ENCODE measurements around the gene FAM13A. TPM values are rescaled to one million over a fixed set of nuclear protein-coding genes. Genes with fewer than 3 reads are reported as not detected.

FAM13A gene
- total and polyA plus RNA-seq, 2 donors (not counting 3 experiments of a cell fraction or from before 2014, with no cell fraction given) = 3.3 to 10.5 TPM

GRCh38 chr4:89021684-89022083 lies 35.3 kb downstream of the FAM13A start:
- H3K9me3 ChIP-seq (replicated peaks; ENCODE audit: control insufficient read depth, insufficient read depth, low read length) = no peaks in the 10 kb centered on the region
- dilution Hi-C loops (cut with MboI; ENCODE audit: extremely low pct_ligation_motif_present, low sequenced_read_pairs) = loop anchor here (25.0 kb wide), 1 partner anchor 209 kb away; no protein-coding TSS in a partner anchor
- no peaks in the 10 kb centered on the region for H3K79me2 ChIP-seq (ENCODE audit: control insufficient read depth, insufficient read depth, low read length)
- H3K4me3 ChIP-seq (replicated peaks in 1 of 3; ENCODE audit: insufficient read depth in 1 of 3, low read depth in 1 of 3, low read length in 3 of 3) = no peak overlapping the region
- no peaks in the 10 kb centered on the region for H3K27me3 ChIP-seq (ENCODE audit: control insufficient read depth in 2 of 2, insufficient read depth in 2 of 2, low read length in 2 of 2)
- H4K20me1 ChIP-seq (replicated peaks; ENCODE audit: control insufficient read depth, extremely low read depth, insufficient read depth, low read length) = no peaks in the 10 kb centered on the region
- TF ChIP-seq CTCF (IDR thresholded peaks at IDR 0.05; ENCODE audit: extremely low read depth in 1 of 2, insufficient read depth in 1 of 2, low read depth in 1 of 2, low read length in 2 of 2) (no peak), MAX (IDR thresholded peaks at IDR 0.05; ENCODE audit: insufficient read depth, insufficient read length) (no peak)
- no peak for DNase-seq (ENCODE audit: low read depth, low spot score)
- no peaks in the 10 kb centered on the region for H3K4me1 ChIP-seq (ENCODE audit: control insufficient read depth, extremely low read depth, insufficient read depth, low read length)
- CTCF ChIA-PET = interaction anchor here (0.7 to 9.0 kb wide), 12 partner anchors 10 to 496 kb away, joined by 3 to 357 read pairs (median 4); partner anchors contain the start of gene PYURF
- POLR2A ChIA-PET = no interaction called here
- no peak overlapping the region for H2AFZ ChIP-seq (ENCODE audit: low read depth, low read length)
- no peak overlapping the region for H3K27ac ChIP-seq (ENCODE audit: insufficient read depth, low read depth, low read length)
- H3K36me3 ChIP-seq (ENCODE audit: control insufficient read depth in 2 of 2, extremely low read depth in 1 of 2, insufficient read depth in 2 of 2, low read length in 2 of 2) = peaks cover 0 to 3% of the 10 kb centered on the region in 2 experiments
- intact Hi-C loops (cut with micrococcal nuclease) = loop anchor here (5.0 kb wide), 1 partner anchor 349 kb away; no protein-coding TSS in a partner anchor
- BruUV-seq (replicated peaks) = no TSS peak
- H3K9ac ChIP-seq (replicated peaks; ENCODE audit: extremely low read depth, insufficient read depth, low read length) = no peak overlapping the region
- no peak for FAIRE-seq
- no peak overlapping the region for H3K4me2 ChIP-seq (ENCODE audit: insufficient read depth, low read length)
- H3K9me1 ChIP-seq (replicated peaks; ENCODE audit: control insufficient read depth, extremely low read depth, insufficient read depth, low read length) = no peaks in the 10 kb centered on the region

GRCh38 chr4:89021062-89021461 lies 35.9 kb downstream of the FAM13A start:
- no peaks in the 10 kb centered on the region for H4K20me1 ChIP-seq (replicated peaks; ENCODE audit: control insufficient read depth, extremely low read depth, insufficient read depth, low read length)
- no peak overlapping the region for H3K4me2 ChIP-seq (ENCODE audit: insufficient read depth, low read length)
- no peaks in the 10 kb centered on the region for H3K4me1 ChIP-seq (ENCODE audit: control insufficient read depth, extremely low read depth, insufficient read depth, low read length)
- no TSS peak for BruUV-seq (replicated peaks)
- CTCF ChIA-PET = interaction anchor here (0.9 to 9.0 kb wide), 7 partner anchors 9 to 496 kb away, joined by 3 to 357 read pairs (median 4); partner anchors contain the start of gene PYURF
- POLR2A ChIA-PET = no interaction called here
- no peaks in the 10 kb centered on the region for H3K27me3 ChIP-seq (ENCODE audit: control insufficient read depth in 2 of 2, insufficient read depth in 2 of 2, low read length in 2 of 2)
- no peak overlapping the region for H3K9ac ChIP-seq (replicated peaks; ENCODE audit: extremely low read depth, insufficient read depth, low read length)
- no peak overlapping the region for H3K4me3 ChIP-seq (replicated peaks in 1 of 3; ENCODE audit: insufficient read depth in 1 of 3, low read depth in 1 of 3, low read length in 3 of 3)
- peaks cover 0 to 3% of the 10 kb centered on the region in 2 experiments for H3K36me3 ChIP-seq (ENCODE audit: control insufficient read depth in 2 of 2, extremely low read depth in 1 of 2, insufficient read depth in 2 of 2, low read length in 2 of 2)
- TF ChIP-seq CTCF (IDR thresholded peaks at IDR 0.05; ENCODE audit: extremely low read depth in 1 of 2, insufficient read depth in 1 of 2, low read depth in 1 of 2, low read length in 2 of 2) (no peak), EZH2 (IDR thresholded peaks at IDR 0.05; ENCODE audit: borderline replicate concordance, low read depth, low read length, severe bottlenecking) (no peak), FOS (IDR thresholded peaks at IDR 0.05; ENCODE audit: borderline replicate concordance, insufficient read depth, low read length) (no peak), POLR2AphosphoS5 (IDR thresholded peaks at IDR 0.05; ENCODE audit: insufficient read depth, low read depth, low read length) (no peak), MAX (IDR thresholded peaks at IDR 0.05; ENCODE audit: insufficient read depth, insufficient read length) (no peak), GATA2 (IDR thresholded peaks at IDR 0.05; ENCODE audit: insufficient read depth, insufficient read length, low read depth, low read length) (no peak), POLR2A (IDR thresholded peaks at IDR 0.05; ENCODE audit: low read depth, low read length) (no peak), MYC (IDR thresholded peaks at IDR 0.05; ENCODE audit: low read depth, low read length) (no peak), JUN (IDR thresholded peaks at IDR 0.05; ENCODE audit: borderline replicate concordance, insufficient read depth, insufficient read length, low read depth) (no peak)
- intact Hi-C loops (cut with micrococcal nuclease) = loop anchor here (5.0 kb wide), 1 partner anchor 349 kb away; no protein-coding TSS in a partner anchor
- no peak overlapping the region for H3K27ac ChIP-seq (ENCODE audit: insufficient read depth, low read depth, low read length)
- no peak overlapping the region for H2AFZ ChIP-seq (ENCODE audit: low read depth, low read length)
- no peak for FAIRE-seq
- H3K9me3 ChIP-seq (replicated peaks; ENCODE audit: control insufficient read depth, insufficient read depth, low read length) = no peaks in the 10 kb centered on the region
- no peak for DNase-seq (ENCODE audit: low read depth, low spot score)
- no peaks in the 10 kb centered on the region for H3K9me1 ChIP-seq (replicated peaks; ENCODE audit: control insufficient read depth, extremely low read depth, insufficient read depth, low read length)
- dilution Hi-C loops (cut with MboI; ENCODE audit: extremely low pct_ligation_motif_present, low sequenced_read_pairs) = loop anchor here (25.0 kb wide), 1 partner anchor 209 kb away; no protein-coding TSS in a partner anchor
- no peaks in the 10 kb centered on the region for H3K79me2 ChIP-seq (ENCODE audit: control insufficient read depth, insufficient read depth, low read length)
